Measurements from ENCODE around the gene CACNA1S. TPM values are rescaled to one million over a fixed set of nuclear protein-coding genes. Genes with fewer than 3 reads are reported as not detected.

Gene CACNA1S
- total RNA-seq, 1 donor from 2014 or later: 0.55 TPM

DNA sequence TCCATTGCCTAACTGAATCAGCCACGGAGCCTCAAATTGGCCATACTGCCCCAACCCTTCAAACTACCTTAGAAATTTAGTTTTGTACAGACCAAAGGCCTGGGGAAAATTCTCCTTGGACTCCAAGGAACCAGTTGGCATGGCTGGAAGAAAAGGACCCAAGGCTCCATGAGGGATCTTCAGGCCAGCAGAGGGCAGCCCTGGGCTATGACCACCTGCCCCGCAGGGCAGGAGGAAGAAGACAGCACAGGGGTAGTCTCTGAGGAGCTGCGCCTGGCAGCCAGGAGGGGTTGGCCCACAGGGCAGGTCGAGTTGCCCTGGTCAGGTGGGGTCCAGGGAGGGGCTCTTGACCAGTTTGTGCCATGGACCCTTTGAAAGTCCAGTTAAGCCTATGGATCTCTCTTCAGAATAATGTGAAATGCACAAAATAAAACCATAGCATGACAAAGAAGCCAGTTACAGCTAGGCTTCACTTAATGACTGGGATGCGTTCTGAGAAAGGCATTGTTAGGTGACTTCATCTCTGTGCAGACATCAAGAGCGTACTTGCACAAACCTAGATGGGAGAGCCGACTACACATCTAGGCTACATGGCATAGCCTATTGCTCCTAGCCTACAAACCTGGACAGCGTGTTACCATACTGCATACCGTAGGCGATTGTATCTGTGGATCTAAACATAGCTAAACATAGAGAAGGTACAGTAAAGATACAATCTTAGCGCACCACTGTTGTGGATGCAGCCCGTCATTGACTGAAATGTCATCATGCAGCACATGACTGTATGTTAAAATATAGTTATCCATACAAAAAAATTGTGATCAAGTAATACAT is 26.1 kb downstream of the CACNA1S start:
- Histone ChIP-seq H3K36me3 (no peaks in the 10 kb centered on the region), H3K27me3 (no peaks in the 10 kb centered on the region), H3K9me3 (no peaks in the 10 kb centered on the region), H3K4me1 (no peaks in the 10 kb centered on the region), H3K27ac (no peak overlapping the region), H3K4me3 (no peak overlapping the region)
- DNase-seq (peak; percentile 84), ATAC-seq (peak; percentile 93)
- intact Hi-C loops (cut with DNase I): no loop called here
- TF ChIP-seq, protein P1, sequence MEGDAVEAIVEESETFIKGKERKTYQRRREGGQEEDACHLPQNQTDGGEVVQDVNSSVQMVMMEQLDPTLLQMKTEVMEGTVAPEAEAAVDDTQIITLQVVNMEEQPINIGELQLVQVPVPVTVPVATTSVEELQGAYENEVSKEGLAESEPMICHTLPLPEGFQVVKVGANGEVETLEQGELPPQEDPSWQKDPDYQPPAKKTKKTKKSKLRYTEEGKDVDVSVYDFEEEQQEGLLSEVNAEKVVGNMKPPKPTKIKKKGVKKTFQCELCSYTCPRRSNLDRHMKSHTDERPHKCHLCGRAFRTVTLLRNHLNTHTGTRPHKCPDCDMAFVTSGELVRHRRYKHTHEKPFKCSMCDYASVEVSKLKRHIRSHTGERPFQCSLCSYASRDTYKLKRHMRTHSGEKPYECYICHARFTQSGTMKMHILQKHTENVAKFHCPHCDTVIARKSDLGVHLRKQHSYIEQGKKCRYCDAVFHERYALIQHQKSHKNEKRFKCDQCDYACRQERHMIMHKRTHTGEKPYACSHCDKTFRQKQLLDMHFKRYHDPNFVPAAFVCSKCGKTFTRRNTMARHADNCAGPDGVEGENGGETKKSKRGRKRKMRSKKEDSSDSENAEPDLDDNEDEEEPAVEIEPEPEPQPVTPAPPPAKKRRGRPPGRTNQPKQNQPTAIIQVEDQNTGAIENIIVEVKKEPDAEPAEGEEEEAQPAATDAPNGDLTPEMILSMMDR (IDR thresholded peaks at IDR 0.05): peak; percentile 66

GRCh38 chr1:201084295-201084694 is 27.9 kb downstream of the CACNA1S start:
- Histone ChIP-seq H3K36me3 (no peaks in the 10 kb centered on the region), H3K27ac (no peak overlapping the region), H3K4me3 (no peak overlapping the region), H3K9me3 (no peaks in the 10 kb centered on the region), H3K27me3 (no peaks in the 10 kb centered on the region), H3K4me1 (no peaks in the 10 kb centered on the region)
- DNase-seq: no peak
- intact Hi-C loops (cut with DNase I): no loop called here
- TF ChIP-seq, protein P1 (IDR thresholded peaks at IDR 0.05): no peak
- ATAC-seq: no peak

GRCh38 chr1:201083741-201084140 is 28.5 kb downstream of the CACNA1S start:
- H3K27me3 ChIP-seq: no peaks in the 10 kb centered on the region
- ATAC-seq: no peak
- H3K36me3 ChIP-seq: no peaks in the 10 kb centered on the region
- no peak overlapping the region for H3K27ac ChIP-seq
- DNase-seq: no peak
- no peak overlapping the region for H3K4me3 ChIP-seq
- H3K9me3 ChIP-seq: no peaks in the 10 kb centered on the region
- no peaks in the 10 kb centered on the region for H3K4me1 ChIP-seq
- intact Hi-C loops (cut with DNase I): no loop called here
- TF ChIP-seq, protein P1 (IDR thresholded peaks at IDR 0.05): no peak

DNA sequence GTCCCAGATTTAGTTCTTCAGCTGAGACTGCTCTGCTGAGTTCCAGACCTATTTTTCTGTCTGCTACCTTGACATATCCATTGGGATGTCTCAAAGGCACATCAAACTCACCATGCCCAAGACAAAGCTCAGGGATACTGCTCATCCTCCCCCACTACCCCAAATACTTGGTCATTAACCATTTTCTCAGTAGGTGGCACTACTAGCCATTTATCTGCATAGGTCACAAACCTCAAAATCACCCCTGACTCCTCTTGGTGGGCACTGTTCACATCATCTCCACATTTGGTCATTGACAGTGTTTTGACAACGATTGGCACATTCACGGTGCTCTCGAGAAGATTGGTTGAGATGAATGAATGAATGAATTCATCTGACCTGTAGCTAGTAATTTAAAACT is 32.1 kb downstream of the CACNA1S start:
- H3K27me3 ChIP-seq: no peaks in the 10 kb centered on the region
- no peak overlapping the region for H3K4me3 ChIP-seq
- H3K4me1 ChIP-seq: no peaks in the 10 kb centered on the region
- ATAC-seq: no peak
- intact Hi-C loops (cut with DNase I): no loop called here
- H3K36me3 ChIP-seq: no peaks in the 10 kb centered on the region
- H3K9me3 ChIP-seq: no peaks in the 10 kb centered on the region
- TF ChIP-seq, protein P1 (IDR thresholded peaks at IDR 0.05): no peak
- no peak for DNase-seq
- no peak overlapping the region for H3K27ac ChIP-seq

GRCh38 chr1:201077736-201078135 is 34.5 kb downstream of the CACNA1S start:
- H3K4me1 ChIP-seq: no peaks in the 10 kb centered on the region
- H3K36me3 ChIP-seq: no peaks in the 10 kb centered on the region
- intact Hi-C loops (cut with DNase I): no loop called here
- ATAC-seq (no peak), DNase-seq (no peak)
- TF ChIP-seq, protein P1 (IDR thresholded peaks at IDR 0.05): no peak
- no peaks in the 10 kb centered on the region for H3K27me3 ChIP-seq
- H3K9me3 ChIP-seq: no peaks in the 10 kb centered on the region
- no peak overlapping the region for H3K4me3 ChIP-seq
- H3K27ac ChIP-seq: no peak overlapping the region

Data from upper lobe of right lung (tissue), 1 donor.